ENCODE results near the gene PHGDH. TPM values are rescaled to one million over a fixed set of nuclear protein-coding genes. Genes with fewer than 3 reads are reported as not detected.
"Not testable (repeated sequence)": the region's sequence is repeated elsewhere in the genome, so short reads cannot be mapped to it uniquely, and the experiment has no call there.

The PHGDH gene
- total RNA-seq, 1 experiment from 2014 or later, result 373 TPM

GRCh38 chr1:119702384-119702783 lies 9.3 kb upstream of the PHGDH start:
- TF ChIP-seq CTCF (conservative IDR thresholded peaks at IDR 0.05), result no peak
- TF ChIP-seq EZH2 (IDR thresholded peaks at IDR 0.05; ENCODE audit: low read depth), result no peak
- no peak overlapping the region for H3K27ac ChIP-seq
- ChIA-PET CTCF (no interaction called here), POLR2A (ENCODE audit: unreplicated experiment) (no interaction called here)
- no peaks in the 10 kb centered on the region for H4K20me1 ChIP-seq (ENCODE audit: insufficient read depth)
- no peaks in the 10 kb centered on the region for H3K36me3 ChIP-seq (ENCODE audit: low read depth)
- H3K9me2 ChIP-seq (ENCODE audit: insufficient read depth), result no peaks in the 10 kb centered on the region
- no peak overlapping the region for H2AFZ ChIP-seq
- H3K4me3 ChIP-seq, result no peak overlapping the region
- peaks cover 25% of the 10 kb centered on the region for H3K9me3 ChIP-seq (ENCODE audit: insufficient read depth, low read depth)
- intact Hi-C loops (cut with micrococcal nuclease; ENCODE audit: unreplicated experiment), result no loop called here
- DNase-seq, result peak in 1 of 2 experiments; percentile 16
- no peaks in the 10 kb centered on the region for H3F3A ChIP-seq (ENCODE audit: insufficient read depth, low read depth)
- H3K27me3 ChIP-seq (ENCODE audit: insufficient read depth, low read depth), result no peaks in the 10 kb centered on the region
- H3K4me1 ChIP-seq (replicated peaks; ENCODE audit: insufficient read depth), result no peaks in the 10 kb centered on the region
- BruUV-seq (replicated peaks), result no TSS peak
- no peak overlapping the region for H3K4me2 ChIP-seq
- H3K79me2 ChIP-seq (ENCODE audit: low read depth), result no peaks in the 10 kb centered on the region

GRCh38 chr1:119703666-119704450 lies 7.9 kb upstream of the PHGDH start:
- POLR2A ChIA-PET (ENCODE audit: unreplicated experiment), result no interaction called here
- Histone ChIP-seq H3K27me3 (ENCODE audit: insufficient read depth, low read depth) (no peaks in the 10 kb centered on the region), H3K4me3 (no peak overlapping the region), H3F3A (ENCODE audit: insufficient read depth, low read depth) (no peaks in the 10 kb centered on the region), H3K27ac (no peak overlapping the region), H3K9me3 (ENCODE audit: insufficient read depth, low read depth) (peaks cover 25% of the 10 kb centered on the region), H3K9me2 (ENCODE audit: insufficient read depth) (no peaks in the 10 kb centered on the region), H2AFZ (no peak overlapping the region), H3K79me2 (ENCODE audit: low read depth) (no peaks in the 10 kb centered on the region), H4K20me1 (ENCODE audit: insufficient read depth) (no peaks in the 10 kb centered on the region), H3K36me3 (ENCODE audit: low read depth) (no peaks in the 10 kb centered on the region), H3K4me2 (no peak overlapping the region), H3K4me1 (replicated peaks; ENCODE audit: insufficient read depth) (no peaks in the 10 kb centered on the region)
- TF ChIP-seq CTCF (conservative IDR thresholded peaks at IDR 0.05) (no peak), EZH2 (IDR thresholded peaks at IDR 0.05; ENCODE audit: low read depth) (no peak)
- no TSS peak for BruUV-seq (replicated peaks)
- intact Hi-C loops (cut with micrococcal nuclease; ENCODE audit: unreplicated experiment), result no loop called here
- CTCF ChIA-PET, result no interaction called here
- DNase-seq, result peak in 1 of 2 experiments; percentile 29

GRCh38 chr1:119706599-119706998 lies 5.1 kb upstream of the PHGDH start:
- CTCF ChIA-PET; DNase-seq; H3K9me2 ChIP-seq (ENCODE audit: insufficient read depth); POLR2A ChIA-PET (ENCODE audit: unreplicated experiment); BruUV-seq (replicated peaks); H3K27ac ChIP-seq; H2AFZ ChIP-seq; H3K36me3 ChIP-seq (ENCODE audit: low read depth); H3F3A ChIP-seq (ENCODE audit: insufficient read depth, low read depth); intact Hi-C loops (cut with micrococcal nuclease; ENCODE audit: unreplicated experiment); H3K79me2 ChIP-seq (ENCODE audit: low read depth); H3K27me3 ChIP-seq (ENCODE audit: insufficient read depth, low read depth); H3K4me3 ChIP-seq; H4K20me1 ChIP-seq (ENCODE audit: insufficient read depth); H3K4me1 ChIP-seq (replicated peaks; ENCODE audit: insufficient read depth); H3K4me2 ChIP-seq: not testable (repeated sequence)
- H3K9me3 ChIP-seq (ENCODE audit: insufficient read depth, low read depth), result peaks cover 13% of the 10 kb centered on the region

GRCh38 chr1:119711356-119711803 lies 354 bp upstream of the PHGDH start:
- intact Hi-C loops (cut with micrococcal nuclease; ENCODE audit: unreplicated experiment), result loop anchor here (1.0 to 2.0 kb wide), 3 partner anchors 25 to 98 kb away; partner anchors contain the start of gene ZNF697
- Histone ChIP-seq H3F3A (ENCODE audit: insufficient read depth, low read depth) (peaks cover 14% of the 10 kb centered on the region; the same call in 1 of the 2 replicates), H3K79me2 (ENCODE audit: low read depth) (peaks cover 42% of the 10 kb centered on the region), H3K36me3 (ENCODE audit: low read depth) (peaks cover 29% of the 10 kb centered on the region), H3K4me1 (replicated peaks; ENCODE audit: insufficient read depth) (peaks cover 34% of the 10 kb centered on the region), H4K20me1 (ENCODE audit: insufficient read depth) (peaks cover 21% of the 10 kb centered on the region), H3K4me2 (peak overlapping the region; percentile 79), H3K4me3 (peak overlapping the region; percentile 93; the same call in 1 of the 2 replicates)
- ChIA-PET POLR2A (ENCODE audit: unreplicated experiment) (interaction anchor here (0.6 to 1.2 kb wide), 5 partner anchors 14 to 1146 kb away, joined by 4 to 42 read pairs (median 8); partner anchors contain the start of gene ZNF697), CTCF (interaction anchor here (0.8 kb wide), 1 partner anchor 20 kb away, joined by 4 read pairs; no protein-coding TSS in a partner anchor)
- DNase-seq; BruUV-seq (replicated peaks); H3K27ac ChIP-seq; H3K9me2 ChIP-seq (ENCODE audit: insufficient read depth); H3K27me3 ChIP-seq (ENCODE audit: insufficient read depth, low read depth); H3K9me3 ChIP-seq (ENCODE audit: insufficient read depth, low read depth); H2AFZ ChIP-seq: not testable (repeated sequence)
